ENCODE results near the gene ROR1. TPM values are rescaled to one million over a fixed set of nuclear protein-coding genes. Genes with fewer than 3 reads are reported as not detected.

Gene ROR1
- total and polyA plus RNA-seq, 9 of the 15 experiments (the other 6 are each of a cell fraction or from before 2014, with no cell fraction given) = 0.02 TPM; not detected in 8

- intact Hi-C loops (cut with micrococcal nuclease) (no loop called here), in situ Hi-C loops (cut with MboI) (no loop called here)
- Histone ChIP-seq H2AFZ (ENCODE audit: low read depth, low read length) (no peak overlapping the region), H3K4me1 (replicated peaks in 1 of 2; ENCODE audit: control insufficient read depth in 2 of 2, insufficient read depth in 2 of 2, low read length in 2 of 2) (no peaks in the 10 kb centered on the region), H3K9me1 (ENCODE audit: control insufficient read depth, insufficient read depth, low read length) (no peaks in the 10 kb centered on the region), H3K9ac (ENCODE audit: insufficient read depth in 1 of 2, low read depth in 2 of 2, low read length in 2 of 2) (no peak overlapping the region), H3K4me2 (ENCODE audit: insufficient read depth, low read length) (no peak overlapping the region), H3K27me3 (ENCODE audit: control insufficient read depth in 2 of 2, insufficient read depth in 2 of 2, low read length in 2 of 2) (no peaks in the 10 kb centered on the region), H3K4me3 (no peak overlapping the region), H3K36me3 (ENCODE audit: control insufficient read depth, insufficient read depth, low read length) (no peaks in the 10 kb centered on the region), H3K9me3 (replicated peaks; ENCODE audit: control insufficient read depth, insufficient read depth, low read depth, low read length) (no peaks in the 10 kb centered on the region), H3K79me2 (ENCODE audit: control insufficient read depth, insufficient read depth, low read length) (no peaks in the 10 kb centered on the region), H4K20me1 (replicated peaks; ENCODE audit: control insufficient read depth, insufficient read depth, low read length) (no peaks in the 10 kb centered on the region), H3K27ac (ENCODE audit: extremely low read depth, low read depth, low read length) (no peak overlapping the region)
- ChIA-PET POLR2A (interaction anchor here (0.5 to 0.6 kb wide), 3 partner anchors 25 to 215 kb away, joined by 3 read pairs; no protein-coding TSS in a partner anchor), CTCF (ENCODE audit: low intra/inter-chr PET ratio) (no interaction called here)
- no peak for FAIRE-seq
- DNase-seq (ENCODE audit: extremely low read depth in 1 of 4, low spot score in 3 of 4) = no peak
- no TSS peak for BruUV-seq (replicated peaks)
- 0% methylated on average over 8 of the region's 8 CpGs for WGBS (ENCODE audit: insufficient coverage, low coverage, missing lambda C conversion rate)
- no peak for ATAC-seq
- TF ChIP-seq MCM7 (IDR thresholded peaks at IDR 0.05) (no peak), ZNF274 (IDR thresholded peaks at IDR 0.05; ENCODE audit: borderline replicate concordance, low read depth, low read length) (no peak), ZBTB11 (CRISPR knock-in tag; IDR thresholded peaks at IDR 0.05) (no peak), ZNF785 (CRISPR knock-in tag; IDR thresholded peaks at IDR 0.05) (no peak), BCL6 (CRISPR knock-in tag; IDR thresholded peaks at IDR 0.05) (no peak), ZNF609 (CRISPR knock-in tag; IDR thresholded peaks at IDR 0.05; ENCODE audit: borderline replicate concordance) (no peak), ATF1 (CRISPR knock-in tag; IDR thresholded peaks at IDR 0.05) (no peak), ATF1 (tag; IDR thresholded peaks at IDR 0.05) (no peak), PHTF2 (CRISPR knock-in tag; IDR thresholded peaks at IDR 0.05) (no peak), ZBTB26 (CRISPR knock-in tag; IDR thresholded peaks at IDR 0.05) (no peak), XRCC4 (IDR thresholded peaks at IDR 0.05; ENCODE audit: extremely low read depth, insufficient read depth, insufficient read length) (no peak), ZNF780A (CRISPR knock-in tag; IDR thresholded peaks at IDR 0.05) (no peak)
These were observed 47.5 kb downstream of the ROR1 start for GRCh38 chr1:63821091-63822005.
